SK-N-DZ (cell line): ENCODE results near the gene PARP15. TPM values are rescaled to one million over a fixed set of nuclear protein-coding genes. Genes with fewer than 3 reads are reported as not detected.
"Not testable (repeated sequence)": the region's sequence is repeated elsewhere in the genome, so short reads cannot be mapped to it uniquely, and the experiment has no call there.

ENCODE experiments used
- DNase-seq: peaks from one replicate; pipeline ENCODE4 v3.0.0-alpha.2; 2015; ENCODE audit warnings: low spot score
- polyA plus RNA-seq, 2 experiments: library from polyadenylated mRNA; depleted of rRNA; stranded (reverse); fragments of >200 nt; gene quantifications; 2 replicates each; pipeline ENCODE4 v1.2.3, GENCODE V29; 2014

PARP15 gene
- polyA plus RNA-seq (2014; cell fraction: cytosol; rRNA removed) = not detected in 2 replicates
- not detected in 2 replicates for polyA plus RNA-seq (2014; cell fraction: nucleus; rRNA removed)

DNA sequence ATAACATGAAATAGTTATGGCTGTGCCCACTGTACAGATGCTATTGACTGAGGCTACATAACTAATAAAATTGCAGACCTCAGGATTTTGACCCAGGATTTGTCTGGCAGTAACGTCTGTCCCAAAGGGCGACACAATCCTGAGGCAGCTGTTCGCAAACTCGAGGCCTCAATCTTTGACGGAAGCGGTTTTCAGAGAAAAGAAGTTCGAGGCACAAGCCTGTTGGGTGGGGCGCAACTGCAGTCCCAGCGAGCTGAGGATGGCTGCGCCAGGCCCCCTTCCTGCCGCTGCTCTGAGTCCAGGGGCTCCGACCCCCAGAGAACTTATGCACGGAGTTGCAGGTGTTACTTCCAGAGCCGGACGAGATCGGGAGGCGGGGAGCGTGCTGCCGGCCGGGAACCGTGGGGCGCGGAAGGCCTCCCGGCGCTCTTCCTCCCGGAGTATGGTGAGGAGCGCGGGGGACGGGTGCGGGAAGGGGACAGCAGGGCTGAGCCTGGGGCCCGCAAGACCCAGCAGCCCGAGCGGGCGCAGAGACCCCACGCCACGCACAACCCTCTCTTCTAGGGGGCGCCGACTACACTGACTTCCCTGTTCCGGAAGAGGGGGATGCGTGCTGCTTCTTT lies at the start of gene PARP15:
PARP15 (plus strand) TSS at position 242 of the 623 bp plus-strand sequence; CDS start at position 260, 18 bp downstream.
- DNase-seq = no peak

- DNase-seq = no peak
Observed at GRCh38 chr3:122530164-122530563, 47.3 kb upstream of the PARP15 start.

DNA sequence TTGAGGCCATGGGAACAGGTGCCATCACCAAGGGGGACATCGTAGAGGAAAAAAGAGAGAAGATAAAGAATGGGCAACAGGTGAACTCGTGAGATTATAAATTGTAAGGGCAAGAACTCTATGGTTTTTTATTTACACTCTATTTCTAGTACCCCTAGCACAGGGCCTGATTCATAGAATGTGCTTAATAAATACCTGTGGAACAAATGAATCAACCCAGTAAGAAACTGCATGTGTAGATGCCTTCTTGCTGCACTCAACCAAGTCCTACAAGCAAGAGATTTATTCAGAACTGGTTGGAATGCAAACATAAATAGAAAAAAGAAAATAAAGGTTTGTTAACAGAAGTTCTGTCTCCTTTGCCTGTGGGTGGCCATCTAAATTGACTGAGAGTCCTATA lies 44.0 kb upstream of the PARP15 start:
- no peak for DNase-seq

GRCh38 chr3:122533931-122534334 lies 43.5 kb upstream of the PARP15 start:
- DNase-seq = no peak

DNA sequence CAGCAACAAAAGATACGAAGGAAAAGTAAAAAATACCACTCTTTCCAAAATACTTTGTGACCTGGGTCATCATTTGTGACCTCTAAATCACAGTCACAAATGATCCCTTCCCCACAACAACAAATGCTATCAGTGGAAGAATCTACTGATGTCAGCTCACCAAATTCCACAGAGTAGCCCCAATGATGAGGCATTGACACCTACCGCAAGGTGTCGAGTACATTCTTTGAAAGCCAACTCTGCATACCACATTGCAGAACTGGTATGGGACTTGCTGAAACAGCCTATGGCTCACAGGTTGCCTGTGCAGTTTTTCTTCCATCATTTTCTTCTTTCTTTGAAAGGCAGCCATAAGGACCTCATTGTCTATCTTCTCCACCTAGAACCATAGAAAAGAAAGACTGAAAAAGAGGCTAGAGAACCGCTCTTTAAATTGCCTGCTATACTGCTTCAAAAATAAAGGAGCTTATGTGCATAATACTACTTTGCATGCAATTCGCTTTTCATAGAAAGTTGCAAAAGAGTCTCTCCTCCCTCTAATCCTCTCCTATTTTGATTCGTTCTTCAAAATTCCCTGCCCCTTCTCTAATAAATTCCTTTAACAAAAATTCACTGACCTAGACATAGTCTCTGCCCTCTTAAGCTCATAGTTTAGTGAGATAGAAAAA lies 41.4 kb upstream of the PARP15 start:
- no peak for DNase-seq

- DNase-seq = no peak
Observed at GRCh38 chr3:122536632-122537001, 40.8 kb upstream of the PARP15 start.

DNA sequence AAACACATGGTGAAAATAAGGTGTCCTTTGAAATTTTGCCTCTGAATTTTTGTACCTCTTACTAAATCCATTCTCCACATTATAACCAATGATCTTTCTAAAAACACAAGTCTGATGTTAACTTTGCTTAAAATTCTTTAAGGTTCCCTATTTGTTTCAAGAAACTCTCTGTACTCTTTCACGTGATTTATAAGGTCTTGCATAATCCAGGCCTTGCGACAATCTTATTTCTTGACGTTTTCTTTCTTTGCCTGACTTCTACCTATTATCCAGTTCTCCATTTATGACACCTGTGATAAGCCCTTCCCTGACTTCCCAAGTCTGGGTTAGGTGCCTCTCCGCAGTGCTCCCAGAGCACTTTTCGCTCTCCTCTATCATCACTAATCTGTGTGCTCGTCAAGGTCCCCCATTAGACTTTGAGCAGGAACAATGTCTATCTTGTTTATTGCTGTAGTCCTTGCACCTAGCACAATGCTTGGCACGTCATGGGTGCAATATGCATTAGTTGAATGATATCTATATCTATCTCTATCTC lies 38.4 kb upstream of the PARP15 start:
- no peak for DNase-seq

- no peak for DNase-seq
Observed at GRCh38 chr3:122546151-122546550, 31.3 kb upstream of the PARP15 start.

- no peak for DNase-seq
Observed at GRCh38 chr3:122548076-122548475, 29.4 kb upstream of the PARP15 start.

DNA sequence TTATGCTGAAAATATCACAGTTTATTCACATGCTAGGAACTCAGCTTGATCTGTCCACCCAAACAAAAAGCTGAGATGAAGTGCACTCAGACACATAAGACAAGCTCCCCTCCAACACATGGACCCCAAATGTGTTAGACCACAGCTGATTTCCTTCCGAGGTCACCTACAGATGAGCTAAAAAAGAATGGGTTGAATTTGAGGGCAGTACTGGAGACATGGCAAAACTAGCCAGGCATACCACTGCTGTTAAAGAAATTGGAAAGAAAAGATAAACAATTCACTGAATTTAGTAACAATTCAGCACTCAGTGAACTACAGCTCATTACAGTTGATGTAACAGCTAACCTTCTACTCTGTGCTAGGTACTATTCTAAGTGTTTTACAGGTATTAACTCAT lies 28.8 kb upstream of the PARP15 start:
- no peak for DNase-seq

DNA sequence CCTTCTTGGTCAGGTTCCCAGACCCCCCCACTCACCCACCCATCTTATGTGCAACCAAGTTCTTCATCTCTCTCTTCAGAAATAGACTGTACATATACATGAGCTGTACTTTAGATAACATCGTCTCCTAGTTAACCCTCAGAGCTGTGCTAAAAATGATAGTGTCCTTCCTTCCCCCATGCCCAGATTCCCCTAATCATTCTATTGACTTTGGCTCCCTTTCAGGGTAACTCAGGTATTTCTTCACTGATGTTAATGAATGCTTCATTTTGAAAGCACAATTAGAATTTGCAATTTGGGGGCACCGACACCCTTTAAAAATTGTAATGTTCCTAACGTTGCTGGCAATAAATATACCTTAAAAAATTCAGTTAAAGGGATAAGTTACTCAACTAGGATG lies 24.3 kb upstream of the PARP15 start:
- no peak for DNase-seq

- DNase-seq = no peak
Observed at GRCh38 chr3:122555275-122556071, 22.0 kb upstream of the PARP15 start.

GRCh38 chr3:122557356-122557755 lies 20.1 kb upstream of the PARP15 start:
- DNase-seq = no peak

- no peak for DNase-seq
Observed at GRCh38 chr3:122558605-122559004, 18.8 kb upstream of the PARP15 start.

DNA sequence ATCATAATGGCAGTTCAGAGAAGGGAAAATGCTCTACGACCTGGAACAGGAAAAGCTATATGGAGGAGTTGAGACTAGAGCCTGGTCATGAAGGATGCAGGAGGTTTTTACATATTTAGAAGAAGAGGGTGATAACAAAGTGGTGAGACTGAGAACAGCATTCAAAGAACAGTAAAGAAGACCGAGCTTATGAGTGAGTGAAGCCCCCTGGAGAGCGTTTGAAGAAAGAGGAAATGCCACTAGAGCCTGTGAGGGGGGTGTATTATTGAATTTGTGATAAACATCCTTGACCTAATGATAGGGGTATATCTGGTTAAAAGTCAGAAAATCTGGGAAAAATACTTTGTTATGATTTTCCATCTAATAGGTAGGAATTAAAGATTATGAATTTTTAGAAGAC lies 17.5 kb upstream of the PARP15 start:
- DNase-seq = no peak

GRCh38 chr3:122560680-122561079 lies 16.8 kb upstream of the PARP15 start:
- DNase-seq = peak; percentile 59

DNA sequence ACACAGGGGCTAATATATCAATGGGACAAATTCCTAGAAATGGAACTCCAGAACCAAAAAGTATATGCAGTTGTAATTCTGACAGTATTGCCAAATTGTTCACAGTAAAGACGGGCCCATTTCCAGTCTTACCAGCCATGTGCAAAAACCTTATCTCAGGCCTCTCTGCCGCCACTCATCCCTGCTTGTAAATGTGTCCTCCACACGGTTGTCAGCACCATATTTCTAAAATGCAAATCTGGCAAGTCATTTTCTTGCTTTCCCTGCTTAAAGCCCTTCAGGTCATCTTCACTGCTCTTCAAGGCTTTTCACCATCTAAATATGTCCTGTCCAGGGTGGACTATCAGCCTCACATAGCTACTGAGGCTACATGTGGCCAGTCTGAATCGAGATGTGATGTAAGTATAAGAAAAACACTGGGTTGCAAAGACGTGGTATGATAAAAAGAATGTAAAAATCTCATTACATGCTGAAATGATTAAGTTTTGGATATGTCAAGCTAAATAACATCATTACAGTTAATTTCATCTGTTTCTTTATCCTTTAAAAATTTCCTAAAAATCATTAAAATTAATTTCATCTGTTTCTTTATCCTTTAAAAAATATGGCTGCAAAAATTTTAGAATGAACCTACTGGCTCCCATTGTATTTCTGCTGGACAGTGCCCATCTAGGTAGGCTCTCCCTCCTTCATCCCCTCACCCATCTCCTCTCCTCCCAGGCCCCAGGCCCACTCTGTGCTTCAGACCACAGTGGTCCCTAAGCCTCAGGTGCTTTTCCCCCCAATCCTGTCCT lies 14.3 kb upstream of the PARP15 start:
- DNase-seq = no peak

DNA sequence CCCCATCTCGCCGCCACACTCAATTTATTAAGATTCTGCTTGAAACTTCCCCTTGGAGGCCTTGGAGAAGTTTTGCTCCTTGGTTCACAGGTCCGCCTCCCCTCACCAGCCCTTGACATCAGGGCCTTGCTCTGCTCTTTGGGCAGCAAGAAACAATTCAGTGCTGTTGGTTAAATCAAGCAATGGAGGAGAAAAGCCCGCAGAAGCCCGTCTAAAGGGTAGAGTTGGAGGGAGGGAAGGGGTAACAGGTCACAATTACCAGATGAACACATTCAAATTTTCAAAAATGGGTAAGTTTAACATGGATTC lies 13.8 kb upstream of the PARP15 start:
- peak; percentile 15 for DNase-seq

DNA sequence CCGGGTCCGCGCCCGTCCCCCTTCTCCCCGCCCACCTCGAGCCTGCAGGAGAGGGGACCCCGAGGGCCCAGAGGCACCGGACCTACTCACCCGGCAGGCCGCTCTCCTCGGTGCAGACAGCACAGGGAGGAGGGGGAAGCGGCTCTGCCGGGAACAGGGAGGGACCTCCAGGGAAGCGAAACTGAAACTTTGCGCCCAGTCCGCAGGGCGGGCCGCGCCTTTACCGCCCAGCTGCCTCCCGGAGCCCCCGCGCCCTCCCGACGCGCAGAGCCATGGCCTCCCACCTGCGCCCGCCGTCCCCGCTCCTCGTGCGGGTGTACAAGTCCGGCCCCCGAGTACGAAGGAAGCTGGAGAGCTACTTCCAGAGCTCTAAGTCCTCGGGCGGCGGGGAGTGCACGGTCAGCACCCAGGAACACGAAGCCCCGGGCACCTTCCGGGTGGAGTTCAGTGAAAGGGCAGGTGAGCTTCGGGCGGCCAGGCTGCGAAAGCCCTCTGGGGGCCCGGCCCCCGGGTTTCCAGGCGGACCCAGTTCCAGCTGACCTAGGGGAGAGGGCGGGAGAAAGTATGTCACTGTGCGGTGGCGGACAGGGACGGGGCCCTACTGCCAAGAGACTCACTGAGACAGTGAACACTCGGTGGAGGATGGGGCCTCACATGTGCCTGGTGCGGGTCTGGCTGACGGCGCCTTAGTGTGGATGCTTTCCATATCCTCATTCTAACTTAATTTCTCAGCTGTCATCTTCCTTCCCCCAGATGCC lies 13.1 kb upstream of the PARP15 start, which contains the start of the genes DTX3L and PARP9:
DTX3L (plus strand) TSS at position 184 of the 758 bp plus-strand sequence; CDS start at position 273, 89 bp downstream.
PARP9 (minus strand) TSS at position 146 of the 758 bp plus-strand sequence. CDS start 4,680 bp downstream, outside the sequence.
- peak; percentile 86 for DNase-seq

DNA sequence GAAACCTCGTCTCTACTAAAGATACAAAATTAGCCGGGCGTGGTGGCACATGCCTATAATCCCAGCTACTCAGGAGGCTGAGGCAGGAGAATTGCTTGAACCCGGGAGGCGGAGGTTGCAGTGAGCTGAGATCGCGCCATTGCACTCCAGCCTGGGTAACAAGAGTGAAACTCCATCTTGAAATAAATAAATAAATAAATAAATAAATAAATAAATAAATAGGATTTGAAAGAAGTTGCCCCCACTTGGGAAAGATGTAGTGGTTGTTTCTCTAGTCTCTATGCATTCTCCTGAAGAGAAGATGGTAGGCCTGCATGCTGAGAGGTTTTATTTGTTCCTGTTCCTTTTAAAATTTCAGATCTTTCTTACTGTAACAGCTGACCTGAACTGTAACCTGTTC lies 9.3 kb upstream of the PARP15 start:
- not testable (repeated sequence) for DNase-seq

GRCh38 chr3:122568755-122569154 lies 8.7 kb upstream of the PARP15 start:
- DNase-seq = no peak
